ENCODE results near the gene GNAT2. TPM values are rescaled to one million over a fixed set of nuclear protein-coding genes. Genes with fewer than 3 reads are reported as not detected.
A peak's percentile ranks its signal among the peaks of the same experiment; 100 is the strongest.

GNAT2 gene
- total RNA-seq: under 1 TPM in 1 of 4 donors, not detected in 3; 0.33 TPM

GRCh38 chr1:109619576-109620400 lies at the start of gene GNAT2, which contains the start of gene AMPD2:
Gene GNAT2, minus strand, starts transcription at chr1:109619616. Its CDS starts 6,746 bp downstream, at chr1:109612870.
Gene AMPD2, plus strand, starts transcription at chr1:109619837. Its CDS starts 1,339 bp downstream, at chr1:109621176.
- Histone ChIP-seq H3K4me3 (peak within 1 kb of the TSS; percentile 58 to 72 (median 64)), H3K36me3 (no peaks in the 10 kb centered on the region), H3K27me3 (no peaks in the 10 kb centered on the region), H3K27ac (replicated peaks in 1 of 4) (peak within 1 kb of the TSS; percentile 75 to 86 (median 80)), H3K9me3 (no peaks in the 10 kb centered on the region), H3K4me1 (peaks cover 34 to 59% (median 57%) of the 10 kb centered on the region in 4 donors)
- TF ChIP-seq EP300 (IDR thresholded peaks at IDR 0.05) (no peak), POLR2A (IDR thresholded peaks at IDR 0.05; ENCODE audit: low read depth) (no peak), POLR2AphosphoS5 (IDR thresholded peaks at IDR 0.05) (peak; percentile 50 to 71), CTCF (IDR thresholded peaks at IDR 0.05) (no peak)
- 20% methylated on average over 1 of the region's 47 CpGs for WGBS
- no peak for DNase-seq (ENCODE audit: extremely low spot score)
- intact Hi-C loops (cut with DNase I): loop anchor here (2.0 kb wide), 1 partner anchor 71 kb away; the partner anchor contains the start of gene GNAI3

GRCh38 chr1:109668123-109668775 lies 48.8 kb upstream of the GNAT2 start:
- TF ChIP-seq POLR2AphosphoS5 (IDR thresholded peaks at IDR 0.05): no peak
- TF ChIP-seq EP300 (IDR thresholded peaks at IDR 0.05): no peak
- TF ChIP-seq CTCF (IDR thresholded peaks at IDR 0.05): no peak
- TF ChIP-seq POLR2A (IDR thresholded peaks at IDR 0.05; ENCODE audit: low read depth): no peak
- intact Hi-C loops (cut with DNase I): no loop called here
- peak overlapping the region; percentile 53 to 74 (median 68) for H3K27ac ChIP-seq (replicated peaks in 1 of 4)
- peaks cover 0 to 31% (median 8%) of the 10 kb centered on the region in 4 donors for H3K36me3 ChIP-seq
- H3K4me1 ChIP-seq: peaks cover 4 to 26% (median 19%) of the 10 kb centered on the region in 4 donors
- peak overlapping the region; percentile 63 to 73 (median 66) for H3K4me3 ChIP-seq
- peak; percentile 80 for DNase-seq (ENCODE audit: extremely low spot score)
- 18% methylated on average over 3 of the region's 26 CpGs for WGBS
- H3K27me3 ChIP-seq: no peaks in the 10 kb centered on the region
- H3K9me3 ChIP-seq: no peaks in the 10 kb centered on the region

- Histone ChIP-seq H3K27ac (replicated peaks in 1 of 4) (peak within 1 kb of the TSS; percentile 53 to 74 (median 68)), H3K36me3 (peaks cover 0 to 30% (median 5%) of the 10 kb centered on the region in 4 donors), H3K4me3 (peak within 1 kb of the TSS; percentile 63 to 73 (median 66)), H3K4me1 (peaks cover 4 to 26% (median 19%) of the 10 kb centered on the region in 4 donors), H3K9me3 (no peaks in the 10 kb centered on the region), H3K27me3 (no peaks in the 10 kb centered on the region)
- TF ChIP-seq EP300 (IDR thresholded peaks at IDR 0.05): no peak
- peak; percentile 60 to 74 for TF ChIP-seq POLR2AphosphoS5 (IDR thresholded peaks at IDR 0.05)
- WGBS: 10% methylated on average over 18 of the region's 22 CpGs
- intact Hi-C loops (cut with DNase I): no loop called here
- DNase-seq (ENCODE audit: extremely low spot score): peak; percentile 98
These were observed 48.2 kb upstream of the GNAT2 start, which contains the start of gene GSTM2 for GRCh38 chr1:109667452-109668122. Gene GSTM2, plus strand, starts transcription at chr1:109668057. Its CDS starts 59 bp downstream, at chr1:109668116.

- intact Hi-C loops (cut with DNase I): no loop called here
- WGBS: 83% methylated on average over 1 of the region's 1 CpG
These were observed 45.3 kb upstream of the GNAT2 start for GRCh38 chr1:109664671-109665070.

More at GRCh38 chr1:109664671-109665070, 45.3 kb upstream of the GNAT2 start:
- DNase-seq (ENCODE audit: extremely low spot score): peak; percentile 14
- H3K27me3 ChIP-seq: no peaks in the 10 kb centered on the region
- peaks cover 0 to 47% (median 21%) of the 10 kb centered on the region in 4 donors for H3K36me3 ChIP-seq
- H3K9me3 ChIP-seq: no peaks in the 10 kb centered on the region
- TF ChIP-seq CTCF (IDR thresholded peaks at IDR 0.05) (no peak), POLR2A (IDR thresholded peaks at IDR 0.05; ENCODE audit: low read depth) (no peak), POLR2AphosphoS5 (IDR thresholded peaks at IDR 0.05) (no peak), EP300 (IDR thresholded peaks at IDR 0.05) (no peak)
- H3K4me3 ChIP-seq: no peak overlapping the region
- peaks cover 4 to 26% (median 19%) of the 10 kb centered on the region in 4 donors for H3K4me1 ChIP-seq
- no peak overlapping the region for H3K27ac ChIP-seq (replicated peaks in 1 of 4)
